C4-2B (cell line): Measurements from ENCODE around the gene OSBPL5.

ENCODE experiments used
- H3K27ac ChIP-seq: fragments of 450-650 bp; 2 replicates; pipeline ENCODE4 v1.5.1; 2017
- ZFX ChIP-seq: fragments of 450-650 bp; IDR thresholded peaks from 2 replicates; pipeline ENCODE4 v1.6.1; 2017
- TF ChIP-seq, protein P1 (sequence below): fragments of 450-650 bp; conservative IDR thresholded peaks from 2 replicates; pipeline ENCODE4 v1.5.1; 2017; ENCODE audit warnings: mild to moderate bottlenecking

Gene OSBPL5

DNA sequence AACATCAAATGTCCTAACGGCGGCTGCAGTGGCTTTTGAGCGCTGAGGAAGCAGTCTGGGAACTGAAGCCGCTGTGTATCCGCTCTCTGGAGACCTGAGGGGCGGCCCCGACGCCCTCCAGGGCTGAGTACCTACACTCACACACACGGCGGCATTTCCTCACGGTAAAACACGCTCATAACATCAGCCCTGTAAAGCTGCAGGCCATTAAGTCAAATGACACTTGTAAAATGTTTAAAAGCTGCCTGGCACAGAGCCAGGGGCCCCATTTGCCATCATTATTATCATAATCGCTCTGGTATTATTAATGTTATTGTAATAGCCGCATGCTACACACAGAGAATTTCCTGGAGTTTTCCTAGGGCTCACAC, 113.0 kb downstream of the OSBPL5 start:
- no peak overlapping the region for H3K27ac ChIP-seq
- no peak for TF ChIP-seq ZFX
- TF ChIP-seq, protein P1, sequence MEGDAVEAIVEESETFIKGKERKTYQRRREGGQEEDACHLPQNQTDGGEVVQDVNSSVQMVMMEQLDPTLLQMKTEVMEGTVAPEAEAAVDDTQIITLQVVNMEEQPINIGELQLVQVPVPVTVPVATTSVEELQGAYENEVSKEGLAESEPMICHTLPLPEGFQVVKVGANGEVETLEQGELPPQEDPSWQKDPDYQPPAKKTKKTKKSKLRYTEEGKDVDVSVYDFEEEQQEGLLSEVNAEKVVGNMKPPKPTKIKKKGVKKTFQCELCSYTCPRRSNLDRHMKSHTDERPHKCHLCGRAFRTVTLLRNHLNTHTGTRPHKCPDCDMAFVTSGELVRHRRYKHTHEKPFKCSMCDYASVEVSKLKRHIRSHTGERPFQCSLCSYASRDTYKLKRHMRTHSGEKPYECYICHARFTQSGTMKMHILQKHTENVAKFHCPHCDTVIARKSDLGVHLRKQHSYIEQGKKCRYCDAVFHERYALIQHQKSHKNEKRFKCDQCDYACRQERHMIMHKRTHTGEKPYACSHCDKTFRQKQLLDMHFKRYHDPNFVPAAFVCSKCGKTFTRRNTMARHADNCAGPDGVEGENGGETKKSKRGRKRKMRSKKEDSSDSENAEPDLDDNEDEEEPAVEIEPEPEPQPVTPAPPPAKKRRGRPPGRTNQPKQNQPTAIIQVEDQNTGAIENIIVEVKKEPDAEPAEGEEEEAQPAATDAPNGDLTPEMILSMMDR, result no peak

DNA sequence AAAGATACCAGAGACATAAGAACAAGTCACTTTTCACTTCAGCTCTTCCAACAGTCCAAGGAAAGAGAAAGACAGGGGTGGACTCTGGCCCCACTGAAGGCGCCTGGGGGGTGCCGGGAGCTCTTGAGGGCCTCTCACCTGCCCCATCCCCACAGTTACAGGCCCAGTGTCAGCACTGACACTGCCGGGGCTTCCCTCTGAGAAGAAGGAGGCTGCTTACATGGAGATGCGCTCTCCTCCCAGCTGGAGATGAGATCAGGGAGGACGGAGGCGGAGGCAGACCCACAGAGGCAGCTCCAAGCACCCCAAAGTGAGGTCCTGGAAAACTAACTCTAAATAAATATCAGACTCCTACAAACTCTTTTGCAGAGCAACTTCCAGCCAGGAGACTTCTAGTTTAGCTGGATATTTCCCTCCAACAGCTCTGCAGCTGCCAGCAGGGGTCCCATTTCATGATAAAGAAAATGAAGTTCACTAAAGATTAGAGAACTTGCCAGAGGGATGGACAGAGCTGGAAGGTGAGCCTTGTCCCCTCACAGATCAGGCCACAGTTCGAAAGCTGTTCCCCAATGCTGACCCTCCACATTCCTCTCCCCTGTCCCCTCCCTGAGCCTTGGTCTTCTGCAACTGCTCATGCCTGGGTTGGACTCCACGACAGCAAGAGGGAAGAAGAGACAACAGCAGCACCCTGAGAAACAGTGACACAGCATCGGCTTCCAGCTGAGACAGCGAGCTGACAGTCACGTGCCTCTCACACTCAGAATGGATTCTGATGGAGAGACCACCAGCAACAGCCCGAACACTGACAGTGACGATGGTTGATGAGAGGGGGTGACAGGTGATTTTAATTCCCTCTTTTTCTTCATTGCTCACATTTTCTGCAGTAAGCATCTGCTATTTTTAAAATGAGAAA, 113.7 kb downstream of the OSBPL5 start:
- TF ChIP-seq, protein P1, result no peak
- no peak for TF ChIP-seq ZFX
- H3K27ac ChIP-seq, result no peak overlapping the region

DNA sequence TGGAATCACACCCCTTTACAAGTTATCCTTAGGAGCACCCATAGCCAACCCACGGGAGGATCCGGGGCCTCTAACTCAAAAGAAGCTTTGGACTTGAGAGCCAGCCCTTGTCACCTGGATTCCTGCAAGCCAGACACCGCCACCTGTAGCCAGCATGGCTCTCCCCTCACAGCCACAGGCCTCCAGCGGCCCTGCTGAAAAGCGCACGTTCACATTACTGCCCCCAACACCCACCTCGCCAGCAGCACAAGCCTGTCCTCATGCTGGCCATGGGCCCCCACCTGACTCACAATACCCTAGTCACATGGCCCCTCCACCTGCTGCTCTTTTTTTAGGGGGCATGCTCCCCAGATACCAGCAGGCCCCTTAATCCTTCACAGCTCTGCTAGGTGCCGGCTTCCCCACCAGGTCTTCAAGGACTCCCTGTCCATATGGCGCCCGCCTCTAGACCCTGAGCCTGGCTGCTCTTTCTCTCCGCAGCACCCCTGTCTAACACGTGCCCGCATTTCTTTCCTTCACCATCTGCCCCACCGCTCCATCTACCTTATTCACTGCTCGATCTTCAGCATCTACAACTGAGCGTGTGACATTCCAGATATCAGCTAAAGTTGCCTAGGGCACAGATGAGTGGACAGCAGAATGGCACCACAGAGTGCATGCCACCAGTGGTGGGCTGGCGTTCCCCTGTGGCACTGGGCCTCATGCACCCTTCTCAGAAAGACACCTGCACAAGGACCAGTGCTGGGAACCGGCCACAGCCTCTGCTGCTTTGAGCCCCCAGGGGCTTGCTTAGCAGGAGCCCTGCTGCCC, 114.5 kb downstream of the OSBPL5 start:
- H3K27ac ChIP-seq, result no peak overlapping the region
- no peak for TF ChIP-seq ZFX
- TF ChIP-seq, protein P1, result no peak

DNA sequence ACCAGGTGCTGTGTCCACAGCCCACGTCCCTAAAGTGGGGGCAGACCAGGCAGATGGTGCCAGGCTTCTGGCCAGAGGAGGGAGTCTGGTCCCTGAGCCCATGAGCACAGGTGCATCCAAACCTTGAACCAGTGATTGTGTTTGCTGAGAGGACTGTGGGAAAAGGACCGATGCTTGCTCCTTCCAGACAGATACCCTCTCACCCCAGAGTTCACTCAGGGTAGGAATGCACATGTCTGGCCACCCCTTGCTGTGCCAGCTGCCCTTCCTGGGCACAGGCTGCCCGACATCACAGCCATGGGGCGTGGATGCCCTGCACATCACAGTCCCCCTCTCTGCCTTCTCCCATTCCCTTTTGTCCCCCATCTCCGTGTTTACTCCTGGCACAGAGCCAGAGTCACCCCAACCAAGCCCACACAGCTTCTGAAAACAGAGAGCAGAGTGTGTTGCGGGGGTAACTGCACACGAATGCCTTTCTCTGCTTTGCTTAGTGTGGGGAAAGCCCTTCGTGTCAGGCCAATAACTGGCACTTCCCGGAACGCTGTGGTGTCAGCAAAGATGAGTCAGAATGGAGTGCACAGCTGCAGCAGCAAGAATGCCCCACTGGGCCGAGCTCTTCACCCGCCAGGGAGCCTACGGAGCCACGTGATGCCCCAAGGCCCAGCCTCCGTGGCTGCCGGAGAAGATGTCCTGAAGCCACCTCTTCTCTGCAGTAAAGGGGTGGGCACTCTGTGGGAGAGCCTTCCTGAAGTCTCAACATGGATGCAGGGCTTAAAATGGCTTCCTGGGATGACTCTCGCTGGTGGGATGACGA, 115.5 kb downstream of the OSBPL5 start:
- no peak for TF ChIP-seq ZFX
- TF ChIP-seq, protein P1, result no peak
- H3K27ac ChIP-seq, result no peak overlapping the region; the same call in 1 of the 2 replicates

DNA sequence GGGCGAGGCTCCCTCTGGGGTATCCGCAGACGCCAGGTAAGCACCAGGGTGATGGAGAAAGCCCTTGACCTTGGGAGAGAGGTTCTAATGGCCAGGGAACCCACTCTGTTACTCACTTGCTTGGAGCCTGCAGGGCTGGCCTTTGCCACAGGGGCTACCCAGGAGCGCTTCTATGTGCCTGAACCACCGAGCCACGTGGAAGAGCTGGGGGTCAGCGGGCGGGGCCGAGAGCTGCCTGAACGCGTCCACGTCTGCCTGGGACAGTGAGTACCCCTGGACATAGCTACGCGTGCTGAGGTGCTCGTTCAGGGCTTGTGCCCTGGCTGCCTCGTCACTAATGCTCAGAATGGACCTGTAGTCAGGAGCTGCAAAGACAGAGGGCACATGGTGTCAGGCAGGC, 117.5 kb downstream of the OSBPL5 start:
- no peak overlapping the region for H3K27ac ChIP-seq
- TF ChIP-seq, protein P1, result no peak
- no peak for TF ChIP-seq ZFX

DNA sequence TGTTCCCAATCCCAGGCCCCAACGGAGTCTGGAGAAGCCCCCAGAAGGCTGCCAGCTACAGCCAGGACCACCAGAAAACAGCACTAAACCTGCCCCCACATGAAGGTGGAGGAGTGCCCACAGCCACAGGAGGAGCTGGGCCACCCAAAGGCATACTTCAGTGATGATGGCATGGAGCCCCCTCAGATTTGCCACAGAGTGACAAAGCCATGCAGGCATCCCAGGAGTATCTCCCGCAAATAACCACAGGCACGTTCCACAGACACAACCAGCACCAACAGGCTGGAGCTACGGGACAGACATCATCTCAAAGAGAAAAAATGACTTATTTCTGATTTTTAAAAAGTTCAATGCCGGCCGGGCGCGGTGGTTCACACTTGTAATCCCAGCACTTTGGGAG, 118.5 kb downstream of the OSBPL5 start:
- no peak for TF ChIP-seq ZFX
- TF ChIP-seq, protein P1, result no peak
- H3K27ac ChIP-seq, result no peak overlapping the region
